ENCODE measurements around the gene SOX14. TPM values are rescaled to one million over a fixed set of nuclear protein-coding genes. Genes with fewer than 3 reads are reported as not detected.
A peak's percentile ranks its signal among the peaks of the same experiment; 100 is the strongest.

Gene SOX14
- total RNA-seq, 1 experiment from 2014 or later: not detected

DNA sequence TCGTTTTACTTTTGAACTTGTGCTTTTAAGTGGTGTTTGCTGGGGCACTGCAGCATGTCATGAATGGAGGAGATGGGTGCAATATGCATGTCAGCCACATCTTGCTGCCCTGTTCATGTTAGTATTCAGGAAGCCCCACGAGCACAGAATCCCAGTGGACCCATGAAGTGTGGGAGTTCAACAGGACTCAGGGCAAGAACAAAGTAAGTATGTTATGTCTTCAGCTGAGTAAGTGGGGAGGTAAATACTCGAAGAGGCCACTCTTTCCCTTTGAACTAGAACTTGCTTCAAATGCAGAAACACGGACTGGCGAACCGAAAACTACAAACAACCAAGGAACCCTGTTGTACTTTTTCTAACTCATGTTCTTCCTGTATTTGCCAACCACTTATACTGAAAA lies 23.4 kb downstream of the SOX14 start:
- intact Hi-C loops (cut with micrococcal nuclease): no loop called here
- H3K27ac Mint-ChIP-seq (ENCODE audit: low read depth, unreplicated experiment): no peak overlapping the region
- H3K4me3 Mint-ChIP-seq (ENCODE audit: unreplicated experiment): no peak overlapping the region
- H3K36me3 Mint-ChIP-seq (ENCODE audit: insufficient read depth, unreplicated experiment): no peaks in the 10 kb centered on the region
- BruUV-seq (replicated peaks): no TSS peak
- POLR2A ChIA-PET: no interaction called here
- TF ChIP-seq, protein P1, sequence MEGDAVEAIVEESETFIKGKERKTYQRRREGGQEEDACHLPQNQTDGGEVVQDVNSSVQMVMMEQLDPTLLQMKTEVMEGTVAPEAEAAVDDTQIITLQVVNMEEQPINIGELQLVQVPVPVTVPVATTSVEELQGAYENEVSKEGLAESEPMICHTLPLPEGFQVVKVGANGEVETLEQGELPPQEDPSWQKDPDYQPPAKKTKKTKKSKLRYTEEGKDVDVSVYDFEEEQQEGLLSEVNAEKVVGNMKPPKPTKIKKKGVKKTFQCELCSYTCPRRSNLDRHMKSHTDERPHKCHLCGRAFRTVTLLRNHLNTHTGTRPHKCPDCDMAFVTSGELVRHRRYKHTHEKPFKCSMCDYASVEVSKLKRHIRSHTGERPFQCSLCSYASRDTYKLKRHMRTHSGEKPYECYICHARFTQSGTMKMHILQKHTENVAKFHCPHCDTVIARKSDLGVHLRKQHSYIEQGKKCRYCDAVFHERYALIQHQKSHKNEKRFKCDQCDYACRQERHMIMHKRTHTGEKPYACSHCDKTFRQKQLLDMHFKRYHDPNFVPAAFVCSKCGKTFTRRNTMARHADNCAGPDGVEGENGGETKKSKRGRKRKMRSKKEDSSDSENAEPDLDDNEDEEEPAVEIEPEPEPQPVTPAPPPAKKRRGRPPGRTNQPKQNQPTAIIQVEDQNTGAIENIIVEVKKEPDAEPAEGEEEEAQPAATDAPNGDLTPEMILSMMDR (IDR thresholded peaks at IDR 0.05; ENCODE audit: unreplicated experiment): no peak
- CTCF ChIA-PET: interaction anchor here (0.5 to 1.8 kb wide), 2 partner anchors 134 to 678 kb away, joined by 3 to 4 read pairs; no protein-coding TSS in a partner anchor
- H3K27me3 Mint-ChIP-seq (ENCODE audit: insufficient read depth, unreplicated experiment): peaks cover 59% of the 10 kb centered on the region
- H3K4me1 Mint-ChIP-seq (ENCODE audit: insufficient read depth, unreplicated experiment): no peaks in the 10 kb centered on the region
- H3K9me3 Mint-ChIP-seq (ENCODE audit: unreplicated experiment): no peaks in the 10 kb centered on the region
- no peak for DNase-seq (ENCODE audit: unreplicated experiment)

DNA sequence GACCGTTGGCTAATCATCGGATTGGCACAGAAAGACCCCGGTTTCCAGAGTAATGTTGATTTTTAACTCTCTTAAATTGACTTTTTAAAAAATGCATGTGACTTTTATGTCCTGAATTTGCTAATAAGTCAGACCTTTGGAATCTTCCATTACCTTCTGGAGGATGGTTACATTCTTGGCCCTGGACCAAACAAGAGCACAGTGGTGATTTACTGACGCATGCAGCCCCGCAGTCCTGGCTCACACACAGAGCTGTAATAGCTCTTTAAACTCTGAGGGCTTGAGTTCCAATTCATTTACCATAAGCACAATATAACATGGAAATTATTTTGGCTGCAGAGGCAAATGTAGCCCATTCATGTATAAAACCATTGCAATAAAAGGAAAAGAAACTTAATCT lies 25.1 kb downstream of the SOX14 start:
- Mint-ChIP-seq H3K36me3 (ENCODE audit: insufficient read depth, unreplicated experiment) (no peaks in the 10 kb centered on the region), H3K4me3 (ENCODE audit: unreplicated experiment) (no peak overlapping the region), H3K27ac (ENCODE audit: low read depth, unreplicated experiment) (no peak overlapping the region), H3K4me1 (ENCODE audit: insufficient read depth, unreplicated experiment) (no peaks in the 10 kb centered on the region), H3K9me3 (ENCODE audit: unreplicated experiment) (no peaks in the 10 kb centered on the region), H3K27me3 (ENCODE audit: insufficient read depth, unreplicated experiment) (peaks cover 65% of the 10 kb centered on the region)
- CTCF ChIA-PET: interaction anchor here (0.7 kb wide), 1 partner anchor 15 kb away, joined by 3 read pairs; no protein-coding TSS in a partner anchor
- TF ChIP-seq, protein P1 (IDR thresholded peaks at IDR 0.05; ENCODE audit: unreplicated experiment): no peak
- peak; percentile 9 for DNase-seq (ENCODE audit: unreplicated experiment)
- no TSS peak for BruUV-seq (replicated peaks)
- intact Hi-C loops (cut with micrococcal nuclease): no loop called here
- POLR2A ChIA-PET: no interaction called here

DNA sequence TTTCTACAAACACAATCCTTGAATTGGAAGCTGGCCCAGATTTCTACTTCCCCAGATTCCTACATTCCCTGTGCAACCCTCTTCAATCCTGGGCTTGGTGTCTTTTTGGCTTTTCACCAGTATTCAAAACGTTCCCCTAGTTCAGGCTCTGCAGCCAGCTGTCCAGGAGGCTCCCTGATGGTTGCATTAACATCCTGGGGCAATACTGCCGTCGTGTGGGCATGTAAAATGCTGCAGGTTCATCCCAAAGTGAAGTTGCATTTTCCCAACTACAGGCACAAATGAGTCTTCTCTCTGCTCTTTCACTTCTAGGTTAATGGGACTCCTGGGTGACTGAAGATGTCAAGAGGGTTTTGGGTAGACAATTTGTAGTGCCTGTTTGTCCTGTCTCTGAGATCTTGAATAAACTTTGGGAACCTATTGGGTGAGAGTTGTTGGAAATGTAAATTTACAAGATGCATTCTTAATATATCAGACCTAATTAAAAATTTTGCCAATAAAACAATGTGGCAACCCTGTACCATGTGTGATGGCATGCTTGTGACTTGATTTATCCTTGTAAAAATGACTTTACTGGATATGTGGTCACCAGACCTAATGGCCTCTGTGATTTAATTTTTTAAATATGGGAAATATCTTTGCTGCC lies 28.6 kb downstream of the SOX14 start:
- intact Hi-C loops (cut with micrococcal nuclease): loop anchor here (1.0 to 10.0 kb wide), 2 partner anchors 83 to 678 kb away; no protein-coding TSS in a partner anchor
- Mint-ChIP-seq H3K9me3 (ENCODE audit: unreplicated experiment) (no peaks in the 10 kb centered on the region), H3K36me3 (ENCODE audit: insufficient read depth, unreplicated experiment) (no peaks in the 10 kb centered on the region), H3K27ac (ENCODE audit: low read depth, unreplicated experiment) (no peak overlapping the region), H3K4me1 (ENCODE audit: insufficient read depth, unreplicated experiment) (no peaks in the 10 kb centered on the region), H3K27me3 (ENCODE audit: insufficient read depth, unreplicated experiment) (peaks cover 74% of the 10 kb centered on the region), H3K4me3 (ENCODE audit: unreplicated experiment) (no peak overlapping the region)
- peak; percentile 49 for DNase-seq (ENCODE audit: unreplicated experiment)
- no TSS peak for BruUV-seq (replicated peaks)
- TF ChIP-seq, protein P1 (IDR thresholded peaks at IDR 0.05; ENCODE audit: unreplicated experiment): peak; percentile 52
- CTCF ChIA-PET: interaction anchor here (0.6 to 1.0 kb wide), 7 partner anchors 10 to 1144 kb away, joined by 3 to 5 read pairs (median 4); no protein-coding TSS in a partner anchor
- POLR2A ChIA-PET: no interaction called here

DNA sequence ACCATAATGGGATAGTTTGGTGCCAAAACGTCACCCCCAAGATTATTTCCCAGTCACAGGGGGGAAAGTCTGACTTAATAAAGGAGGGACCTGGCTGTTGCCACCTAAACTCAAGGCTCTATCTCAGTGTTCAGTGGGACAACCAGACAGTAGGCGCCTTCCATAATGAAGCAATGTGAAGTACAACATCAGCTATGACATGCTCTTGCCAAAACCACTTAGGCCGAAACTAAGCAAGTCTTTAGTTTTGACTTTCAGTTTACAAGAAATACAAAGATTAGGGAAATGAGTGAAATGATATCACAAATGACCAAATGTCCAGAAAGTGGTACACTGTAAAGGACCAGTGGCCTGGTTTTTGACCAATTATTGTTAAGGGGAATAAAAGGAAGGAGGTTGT lies 32.9 kb downstream of the SOX14 start:
- Mint-ChIP-seq H3K27me3 (ENCODE audit: insufficient read depth, unreplicated experiment) (peaks cover 86% of the 10 kb centered on the region), H3K4me3 (ENCODE audit: unreplicated experiment) (no peak overlapping the region), H3K36me3 (ENCODE audit: insufficient read depth, unreplicated experiment) (no peaks in the 10 kb centered on the region), H3K9me3 (ENCODE audit: unreplicated experiment) (peaks cover 7% of the 10 kb centered on the region), H3K27ac (ENCODE audit: low read depth, unreplicated experiment) (no peak overlapping the region), H3K4me1 (ENCODE audit: insufficient read depth, unreplicated experiment) (no peaks in the 10 kb centered on the region)
- TF ChIP-seq, protein P1 (IDR thresholded peaks at IDR 0.05; ENCODE audit: unreplicated experiment): no peak
- ChIA-PET CTCF (interaction anchor here (0.8 to 0.9 kb wide), 2 partner anchors 68 to 691 kb away, joined by 3 to 4 read pairs; no protein-coding TSS in a partner anchor), POLR2A (interaction anchor here (0.7 kb wide), 1 partner anchor 187 kb away, joined by 3 read pairs; no protein-coding TSS in a partner anchor)
- BruUV-seq (replicated peaks): no TSS peak
- no peak for DNase-seq (ENCODE audit: unreplicated experiment)
- intact Hi-C loops (cut with micrococcal nuclease): loop anchor here (10.0 kb wide), 1 partner anchor 682 kb away; no protein-coding TSS in a partner anchor
